ENCODE results near the gene JAZF1. TPM values are rescaled to one million over a fixed set of nuclear protein-coding genes. Genes with fewer than 3 reads are reported as not detected.

The JAZF1 gene
- total RNA-seq, 1 donor from 2014 or later: 3.1 TPM

GRCh38 chr7:28177836-28178235 lies 2.8 kb downstream of the JAZF1 start:
- DNase-seq (ENCODE audit: low read depth, low spot score): no peak
- peaks cover 22% of the 10 kb centered on the region for H3K4me1 Mint-ChIP-seq
- peaks cover 34% of the 10 kb centered on the region for H3K27me3 Mint-ChIP-seq (ENCODE audit: low read depth)
- no peaks in the 10 kb centered on the region for H3K36me3 Mint-ChIP-seq (ENCODE audit: low read depth)
- H3K9me3 Mint-ChIP-seq: no peaks in the 10 kb centered on the region
- H3K27ac Mint-ChIP-seq (ENCODE audit: unreplicated experiment): no peak overlapping the region
- no peak overlapping the region for H3K4me3 Mint-ChIP-seq
- TF ChIP-seq CTCF (conservative IDR thresholded peaks at IDR 0.05): no peak

DNA sequence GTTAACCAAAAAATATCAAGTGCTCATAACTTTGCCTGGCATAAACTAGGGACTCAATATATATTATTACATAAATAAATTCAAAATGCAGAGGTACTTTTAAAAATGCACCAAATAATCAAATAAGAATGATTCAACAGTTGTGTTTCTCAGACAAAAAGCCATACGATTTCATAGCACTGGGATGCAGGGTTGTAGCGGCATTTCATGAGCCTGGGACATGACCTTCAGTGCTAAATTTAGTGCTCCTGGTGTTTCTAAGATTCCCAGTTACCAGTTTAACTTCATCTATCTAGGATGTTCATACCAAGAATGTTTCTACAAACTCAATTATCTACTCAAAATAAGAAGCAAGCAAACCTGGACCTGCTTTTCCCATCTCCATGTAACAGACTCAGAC lies 4.0 kb downstream of the JAZF1 start:
- peaks cover 23% of the 10 kb centered on the region for H3K27me3 Mint-ChIP-seq (ENCODE audit: low read depth)
- DNase-seq (ENCODE audit: low read depth, low spot score): no peak
- no peak for TF ChIP-seq CTCF (conservative IDR thresholded peaks at IDR 0.05)
- no peaks in the 10 kb centered on the region for H3K9me3 Mint-ChIP-seq
- no peak overlapping the region for H3K4me3 Mint-ChIP-seq
- H3K27ac Mint-ChIP-seq (ENCODE audit: unreplicated experiment): no peak overlapping the region
- H3K4me1 Mint-ChIP-seq: peaks cover 25% of the 10 kb centered on the region
- no peaks in the 10 kb centered on the region for H3K36me3 Mint-ChIP-seq (ENCODE audit: low read depth)

GRCh38 chr7:28176174-28176573 lies 4.4 kb downstream of the JAZF1 start:
- TF ChIP-seq CTCF (conservative IDR thresholded peaks at IDR 0.05): no peak
- Mint-ChIP-seq H3K27ac (ENCODE audit: unreplicated experiment) (no peak overlapping the region), H3K27me3 (ENCODE audit: low read depth) (peaks cover 20% of the 10 kb centered on the region), H3K4me1 (peaks cover 24% of the 10 kb centered on the region), H3K36me3 (ENCODE audit: low read depth) (no peaks in the 10 kb centered on the region), H3K4me3 (peak overlapping the region; percentile 29), H3K9me3 (no peaks in the 10 kb centered on the region)
- no peak for DNase-seq (ENCODE audit: low read depth, low spot score)

GRCh38 chr7:28174901-28175661 lies 5.5 kb downstream of the JAZF1 start:
- Mint-ChIP-seq H3K36me3 (ENCODE audit: low read depth) (no peaks in the 10 kb centered on the region), H3K4me3 (no peak overlapping the region), H3K4me1 (peaks cover 19% of the 10 kb centered on the region), H3K9me3 (no peaks in the 10 kb centered on the region), H3K27ac (ENCODE audit: unreplicated experiment) (no peak overlapping the region), H3K27me3 (ENCODE audit: low read depth) (peaks cover 16% of the 10 kb centered on the region)
- TF ChIP-seq CTCF (conservative IDR thresholded peaks at IDR 0.05): no peak
- DNase-seq (ENCODE audit: low read depth, low spot score): no peak

DNA sequence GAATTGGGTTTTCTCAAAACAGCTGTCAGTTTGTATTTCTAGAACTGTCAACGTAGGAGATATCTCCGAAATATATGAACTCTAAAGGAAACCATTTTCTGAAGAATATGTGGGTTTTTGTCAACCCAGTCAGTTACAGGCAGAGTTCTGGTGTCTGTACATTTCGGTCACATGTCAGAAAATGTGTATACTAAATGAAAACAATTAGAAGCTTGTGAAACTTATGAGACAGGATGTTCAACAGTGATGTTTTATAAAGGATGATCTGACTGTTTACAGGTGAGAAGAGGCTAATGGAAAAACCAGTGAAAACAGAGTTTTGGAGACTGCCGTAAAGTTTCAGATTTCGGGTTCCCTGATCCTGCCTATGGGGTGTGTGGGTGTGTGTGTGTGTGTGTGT lies 6.2 kb downstream of the JAZF1 start:
- H3K4me3 Mint-ChIP-seq: no peak overlapping the region
- DNase-seq (ENCODE audit: low read depth, low spot score): no peak
- no peak for TF ChIP-seq CTCF (conservative IDR thresholded peaks at IDR 0.05)
- peaks cover 16% of the 10 kb centered on the region for H3K27me3 Mint-ChIP-seq (ENCODE audit: low read depth)
- no peak overlapping the region for H3K27ac Mint-ChIP-seq (ENCODE audit: unreplicated experiment)
- H3K9me3 Mint-ChIP-seq: no peaks in the 10 kb centered on the region
- no peaks in the 10 kb centered on the region for H3K36me3 Mint-ChIP-seq (ENCODE audit: low read depth)
- peaks cover 19% of the 10 kb centered on the region for H3K4me1 Mint-ChIP-seq
